HCT116 (cell line): Measurements from ENCODE around the gene TRIM72. TPM values are rescaled to one million over a fixed set of nuclear protein-coding genes. Genes with fewer than 3 reads are reported as not detected.

ENCODE experiments used
- ATAC-seq: fragments of 200-7000 bp; cut with Tn5 transposase; 2 replicates; pipeline ENCODE4 v1.9.1; 2020; ENCODE audit warnings: mild to moderate bottlenecking, moderate library complexity
- BruUV-seq: library from RNA; stranded (reverse); fragments of 400-500 nt; replicated peaks from 2 replicates; lab custom pipeline; 2021; lab: Mats Ljungman, UMichigan
- CTCF ChIA-PET: fragments of 300-600 bp; sonication (Branson Sonifier 250); formaldehyde crosslinking; loops from one replicate; lab custom pipeline; 2021; ENCODE audit warnings: antibody characterized with exemption; lab: Charles Lee
- POLR2A ChIA-PET: fragments of 300-600, 350-600 bp; sonication (Branson Sonifier 250); formaldehyde crosslinking; loops from one replicate; lab custom pipeline; 2021; ENCODE audit warnings: antibody characterized with exemption; lab: Charles Lee
- RAD21 ChIA-PET, 2 experiments: fragments of 300-600 bp; sonication (Branson Sonifier 250); formaldehyde crosslinking; loops; one replicate each; lab custom pipeline; 2023; ENCODE audit warnings: low total read pairs in 2 of 2; ENCODE audit not compliant: uncharacterized antibody in 2 of 2, unreplicated experiment in 2 of 2, low non-redundant PET in 1 of 2; lab: Charles Lee
- DNase-seq: peaks from one replicate; pipeline ENCODE4 v3.0.0-alpha.2; 2010; ENCODE audit warnings: low read depth, low spot score
- H2AFZ ChIP-seq: fragments of 200-600 bp; shearing (Covaris generic), sonication (generic); 2 replicates; pipeline ENCODE4 v1.6.1; 2017; ENCODE audit warnings: low read depth, mixed run types, mixed read lengths, antibody characterized with exemption, low read length; ENCODE audit not compliant: poor library complexity, severe bottlenecking
- H3K27ac ChIP-seq: 2 replicates; pipeline ENCODE4 v1.5.1; 2012; ENCODE audit warnings: low read depth, low read length
- H3K27me3 ChIP-seq: fragments of 200-600 bp; sonication (generic); 2 replicates; pipeline ENCODE4 v1.6.1; 2016; ENCODE audit warnings: mixed run types, low read length, mixed read lengths; ENCODE audit not compliant: insufficient read depth
- H3K36me3 ChIP-seq, 2 experiments: fragments of 200-500 bp in 1 of 2; fragments of 200-600 bp in 1 of 2; sonication (Bioruptor generic) in 1 of 2; sonication (generic) in 1 of 2; 2 replicates each; pipeline versions ENCODE4 v1.5.1 to v1.6.1; 2014 to 2016; ENCODE audit warnings: low read length in 2 of 2, inconsistent platforms in 1 of 2, mixed read lengths in 1 of 2, mixed run types in 1 of 2; ENCODE audit not compliant: insufficient read depth in 2 of 2, control insufficient read depth in 1 of 2
- H3K4me1 ChIP-seq, 2 experiments: fragments of 200-600 bp in 1 of 2; sonication (generic) in 1 of 2; 2 replicates each; pipeline versions ENCODE4 v1.5.1 to v1.6.1; 2012 to 2017; ENCODE audit warnings: low read length in 2 of 2, inconsistent platforms in 1 of 2, mild to moderate bottlenecking in 1 of 2, mixed read lengths in 1 of 2, mixed run types in 1 of 2, moderate library complexity in 1 of 2; ENCODE audit not compliant: insufficient read depth in 2 of 2, control insufficient read depth in 1 of 2
- H3K4me2 ChIP-seq: fragments of 200-600 bp; sonication (generic); 2 replicates; pipeline ENCODE4 v1.6.1; 2017; ENCODE audit warnings: mixed run types, low read length, mixed read lengths
- H3K4me3 ChIP-seq, 2 experiments: fragments of 200-600 bp in 1 of 2; sonication (generic) in 1 of 2; replicated peaks in 1 of 2; 2 replicates each; pipeline ENCODE4 v1.5.1; 2011 to 2016; ENCODE audit warnings: low read length in 2 of 2, control low read depth in 1 of 2, low read depth in 1 of 2, mild to moderate bottlenecking in 1 of 2, mixed read lengths in 1 of 2, mixed run types in 1 of 2
- H3K79me2 ChIP-seq: fragments of 200-600 bp; sonication (generic); 2 replicates; pipeline ENCODE4 v1.6.1; 2017; ENCODE audit warnings: mild to moderate bottlenecking, mixed run types, low read length, moderate library complexity, mixed read lengths; ENCODE audit not compliant: insufficient read depth
- H3K9ac ChIP-seq: fragments of 200-600 bp; sonication (generic); 2 replicates; pipeline ENCODE4 v1.6.1; 2016; ENCODE audit warnings: low read length, mixed read lengths
- H3K9me2 ChIP-seq: fragments of 200-600 bp; sonication (generic), shearing (Covaris generic); 2 replicates; pipeline ENCODE4 v1.6.1; 2017; ENCODE audit warnings: mixed run types, mild to moderate bottlenecking, moderate library complexity; ENCODE audit not compliant: insufficient read depth
- H3K9me3 ChIP-seq, 2 experiments: fragments of 200-500 bp in 1 of 2; fragments of 200-600 bp in 1 of 2; sonication (Bioruptor generic) in 1 of 2; sonication (generic) in 1 of 2; 2 replicates each; pipeline ENCODE4 v1.6.1; 2014 to 2017; ENCODE audit warnings: low read length in 2 of 2, mixed read lengths in 2 of 2, inconsistent platforms in 1 of 2, low read depth in 1 of 2, mild to moderate bottlenecking in 1 of 2, mixed run types in 1 of 2, moderate library complexity in 1 of 2; ENCODE audit not compliant: control insufficient read depth in 1 of 2, insufficient read depth in 1 of 2
- H4K20me1 ChIP-seq: fragments of 200-600 bp; sonication (generic), shearing (Covaris generic); 2 replicates; pipeline ENCODE4 v1.6.1; 2017; ENCODE audit warnings: mixed run types, mild to moderate bottlenecking, moderate library complexity; ENCODE audit not compliant: insufficient read depth
- CEBPB ChIP-seq: IDR thresholded peaks from 2 replicates; pipeline ENCODE4 v1.6.1; 2012; ENCODE audit warnings: low read depth
- CTCF ChIP-seq, 3 experiments: fragments of 200-600 bp in 1 of 3; sonication (generic) in 1 of 3; IDR thresholded peaks in 2 of 3; conservative IDR thresholded peaks in 1 of 3; 2 replicates each; pipeline ENCODE4 v1.5.1; 2012 to 2017; ENCODE audit warnings: low read depth in 2 of 3, low read length in 2 of 3, antibody characterized with exemption in 1 of 3, borderline replicate concordance in 1 of 3, control low read depth in 1 of 3, mild to moderate bottlenecking in 1 of 3, mixed read lengths in 1 of 3, mixed run types in 1 of 3, moderate library complexity in 1 of 3; ENCODE audit not compliant: insufficient read depth in 1 of 3
- EGR1 ChIP-seq: IDR thresholded peaks from 2 replicates; pipeline ENCODE4 v1.6.1; 2012; ENCODE audit warnings: low read depth
- ELF1 ChIP-seq: IDR thresholded peaks from 2 replicates; pipeline ENCODE4 v1.6.1; 2012; ENCODE audit warnings: low read depth, borderline replicate concordance
- EZH2 ChIP-seq: fragments of 200-600 bp; sonication (generic); IDR thresholded peaks from 2 replicates; pipeline ENCODE4 v1.6.1; 2017; ENCODE audit warnings: antibody characterized with exemption, mixed run types
- EZH2phosphoT487 ChIP-seq: fragments of 200-600 bp; IDR thresholded peaks from 2 replicates; pipeline ENCODE4 v1.6.1; 2018; ENCODE audit warnings: antibody characterized with exemption, borderline replicate concordance
- MAX ChIP-seq: IDR thresholded peaks from 2 replicates; pipeline ENCODE4 v1.6.1; 2012
- POLR2A ChIP-seq: IDR thresholded peaks from 2 replicates; pipeline ENCODE4 v1.7.0; 2011; ENCODE audit warnings: borderline replicate concordance; ENCODE audit not compliant: insufficient read depth, insufficient read length; ENCODE audit errors: extremely low read depth
- YY1 ChIP-seq: IDR thresholded peaks from 2 replicates; pipeline ENCODE4 v1.6.1; 2011; ENCODE audit warnings: low read length, low read depth, moderate library complexity, mild to moderate bottlenecking; ENCODE audit not compliant: insufficient replicate concordance; ENCODE audit errors: extremely low read depth
- ZFX ChIP-seq: fragments of 450-650 bp; IDR thresholded peaks from 2 replicates; pipeline ENCODE4 v1.6.1; 2017
- intact Hi-C: fragments of 100-400 bp; cut with micrococcal nuclease; formaldehyde crosslinking; loops from 2 replicates; pipeline ENCODE4 v1.10.0; 2022
- total RNA-seq: library from RNA; stranded (reverse); gene quantifications from one replicate; pipeline ENCODE4 v1.2.1, GENCODE V29; 2021; ENCODE audit not compliant: unreplicated experiment
- TF ChIP-seq, protein P1 (sequence below): IDR thresholded peaks from 2 replicates; pipeline ENCODE4 v1.6.1; 2011; ENCODE audit warnings: mild to moderate bottlenecking, low read length, moderate library complexity; ENCODE audit not compliant: insufficient replicate concordance; ENCODE audit errors: extremely low read depth
- TF ChIP-seq, protein P2 (sequence below): IDR thresholded peaks from 2 replicates; pipeline ENCODE4 v1.6.1; 2012; ENCODE audit warnings: low read depth

TRIM72 gene
- total RNA-seq, 1 experiment from 2014 or later = 43.8 TPM

GRCh38 chr16:31250782-31251384 is 37.0 kb downstream of the TRIM72 start:
- no TSS peak for BruUV-seq
- ATAC-seq (no peak), DNase-seq (no peak)
- ChIA-PET CTCF (no interaction called here), RAD21 (no interaction called here), POLR2A (no interaction called here)
- Histone ChIP-seq H3K4me2 (no peak overlapping the region), H3K79me2 (no peaks in the 10 kb centered on the region), H3K27me3 (no peaks in the 10 kb centered on the region), H3K36me3 (no peaks in the 10 kb centered on the region), H3K27ac (no peak overlapping the region), H3K4me3 (no peak overlapping the region), H3K9ac (no peak overlapping the region), H2AFZ (no peak overlapping the region), H3K9me3 (no peaks in the 10 kb centered on the region), H3K9me2 (no peaks in the 10 kb centered on the region), H3K4me1 (peaks cover 2 to 9% of the 10 kb centered on the region in 2 experiments; a peak in 3 of 4 replicates), H4K20me1 (no peaks in the 10 kb centered on the region)
- TF ChIP-seq POLR2A = no peak
- TF ChIP-seq ELF1 = no peak
- no peak for TF ChIP-seq MAX
- TF ChIP-seq YY1 = no peak
- TF ChIP-seq, protein P1, sequence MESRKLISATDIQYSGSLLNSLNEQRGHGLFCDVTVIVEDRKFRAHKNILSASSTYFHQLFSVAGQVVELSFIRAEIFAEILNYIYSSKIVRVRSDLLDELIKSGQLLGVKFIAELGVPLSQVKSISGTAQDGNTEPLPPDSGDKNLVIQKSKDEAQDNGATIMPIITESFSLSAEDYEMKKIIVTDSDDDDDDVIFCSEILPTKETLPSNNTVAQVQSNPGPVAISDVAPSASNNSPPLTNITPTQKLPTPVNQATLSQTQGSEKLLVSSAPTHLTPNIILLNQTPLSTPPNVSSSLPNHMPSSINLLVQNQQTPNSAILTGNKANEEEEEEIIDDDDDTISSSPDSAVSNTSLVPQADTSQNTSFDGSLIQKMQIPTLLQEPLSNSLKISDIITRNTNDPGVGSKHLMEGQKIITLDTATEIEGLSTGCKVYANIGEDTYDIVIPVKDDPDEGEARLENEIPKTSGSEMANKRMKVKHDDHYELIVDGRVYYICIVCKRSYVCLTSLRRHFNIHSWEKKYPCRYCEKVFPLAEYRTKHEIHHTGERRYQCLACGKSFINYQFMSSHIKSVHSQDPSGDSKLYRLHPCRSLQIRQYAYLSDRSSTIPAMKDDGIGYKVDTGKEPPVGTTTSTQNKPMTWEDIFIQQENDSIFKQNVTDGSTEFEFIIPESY = no peak
- TF ChIP-seq EGR1 = no peak
- TF ChIP-seq EZH2phosphoT487 = no peak
- TF ChIP-seq, protein P2, sequence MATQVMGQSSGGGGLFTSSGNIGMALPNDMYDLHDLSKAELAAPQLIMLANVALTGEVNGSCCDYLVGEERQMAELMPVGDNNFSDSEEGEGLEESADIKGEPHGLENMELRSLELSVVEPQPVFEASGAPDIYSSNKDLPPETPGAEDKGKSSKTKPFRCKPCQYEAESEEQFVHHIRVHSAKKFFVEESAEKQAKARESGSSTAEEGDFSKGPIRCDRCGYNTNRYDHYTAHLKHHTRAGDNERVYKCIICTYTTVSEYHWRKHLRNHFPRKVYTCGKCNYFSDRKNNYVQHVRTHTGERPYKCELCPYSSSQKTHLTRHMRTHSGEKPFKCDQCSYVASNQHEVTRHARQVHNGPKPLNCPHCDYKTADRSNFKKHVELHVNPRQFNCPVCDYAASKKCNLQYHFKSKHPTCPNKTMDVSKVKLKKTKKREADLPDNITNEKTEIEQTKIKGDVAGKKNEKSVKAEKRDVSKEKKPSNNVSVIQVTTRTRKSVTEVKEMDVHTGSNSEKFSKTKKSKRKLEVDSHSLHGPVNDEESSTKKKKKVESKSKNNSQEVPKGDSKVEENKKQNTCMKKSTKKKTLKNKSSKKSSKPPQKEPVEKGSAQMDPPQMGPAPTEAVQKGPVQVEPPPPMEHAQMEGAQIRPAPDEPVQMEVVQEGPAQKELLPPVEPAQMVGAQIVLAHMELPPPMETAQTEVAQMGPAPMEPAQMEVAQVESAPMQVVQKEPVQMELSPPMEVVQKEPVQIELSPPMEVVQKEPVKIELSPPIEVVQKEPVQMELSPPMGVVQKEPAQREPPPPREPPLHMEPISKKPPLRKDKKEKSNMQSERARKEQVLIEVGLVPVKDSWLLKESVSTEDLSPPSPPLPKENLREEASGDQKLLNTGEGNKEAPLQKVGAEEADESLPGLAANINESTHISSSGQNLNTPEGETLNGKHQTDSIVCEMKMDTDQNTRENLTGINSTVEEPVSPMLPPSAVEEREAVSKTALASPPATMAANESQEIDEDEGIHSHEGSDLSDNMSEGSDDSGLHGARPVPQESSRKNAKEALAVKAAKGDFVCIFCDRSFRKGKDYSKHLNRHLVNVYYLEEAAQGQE = no peak
- no peak for TF ChIP-seq ZFX
- no peak for TF ChIP-seq CEBPB
- TF ChIP-seq CTCF (IDR thresholded peaks at IDR 0.05 in 2 of 3, conservative IDR thresholded peaks at IDR 0.05 in 1 of 3; ENCODE audit: borderline replicate concordance in 1 of 3, insufficient read depth in 1 of 3, low read depth in 2 of 3, low read length in 2 of 3) = no peak
- TF ChIP-seq EZH2 = no peak
- intact Hi-C loops = no loop called here
